GM13976 (cell line): ENCODE measurements around the gene CPED1.
A peak's percentile ranks its signal among the peaks of the same experiment; 100 is the strongest.
"Not testable (repeated sequence)": the region's sequence is repeated elsewhere in the genome, so short reads cannot be mapped to it uniquely, and the experiment has no call there.

ENCODE experiments used
- DNase-seq: peaks from one replicate; pipeline ENCODE4 v3.0.0; 2012; ENCODE audit warnings: low spot score
- CTCF ChIP-seq: IDR thresholded peaks from 2 replicates; pipeline ENCODE4 v1.5.1; 2012; ENCODE audit warnings: borderline replicate concordance, mild to moderate bottlenecking; ENCODE audit not compliant: insufficient read depth; ENCODE audit errors: extremely low read depth, missing control alignments, control extremely low read depth
- in situ Hi-C: fragments of 300-500 bp; cut with MboI; formaldehyde crosslinking; loops from one replicate; pipeline ENCODE4 v1.12.0; 2022; ENCODE audit warnings: low sequenced_read_pairs, mixed read lengths, inconsistent platforms; ENCODE audit not compliant: unreplicated experiment

Gene CPED1

GRCh38 chr7:121107923-121108498, 119.5 kb downstream of the CPED1 start:
- TF ChIP-seq CTCF = peak; percentile 65
- in situ Hi-C loops = loop anchor here (25.0 kb wide), 1 partner anchor 879 kb away; no protein-coding TSS in a partner anchor
- DNase-seq = peak; percentile 24

DNA sequence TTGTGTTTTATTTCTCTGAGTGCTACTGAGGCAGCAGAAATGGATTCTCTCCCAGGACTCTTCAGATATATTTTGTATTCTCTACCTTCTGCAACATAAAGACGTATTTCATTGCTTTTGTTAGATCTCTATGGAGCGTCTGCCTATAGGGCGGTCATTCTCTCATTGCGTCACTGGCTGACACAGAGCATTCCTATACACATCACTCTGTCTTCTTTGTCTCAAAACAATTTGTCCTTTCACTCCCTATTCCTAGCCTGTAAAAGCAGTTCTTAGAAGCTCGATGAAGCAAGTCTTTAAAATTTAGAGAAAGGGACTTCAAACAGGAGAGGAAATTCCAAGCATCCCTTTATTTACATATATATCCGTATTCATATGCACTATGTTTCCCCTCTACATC, 120.6 kb downstream of the CPED1 start:
- no peak for TF ChIP-seq CTCF
- in situ Hi-C loops = loop anchor here (25.0 kb wide), 1 partner anchor 878 kb away; no protein-coding TSS in a partner anchor
- DNase-seq = no peak

- in situ Hi-C loops = loop anchor here (25.0 kb wide), 1 partner anchor 874 kb away; no protein-coding TSS in a partner anchor
- TF ChIP-seq CTCF = no peak
Observed at GRCh38 chr7:121113288-121113687, 124.8 kb downstream of the CPED1 start.

GRCh38 chr7:121116396-121116795, 127.9 kb downstream of the CPED1 start:
- TF ChIP-seq CTCF = no peak
- DNase-seq = no peak
- in situ Hi-C loops = loop anchor here (25.0 kb wide), 1 partner anchor 871 kb away; no protein-coding TSS in a partner anchor

More at GRCh38 chr7:121113288-121113687, 124.8 kb downstream of the CPED1 start:
- no peak for DNase-seq

- DNase-seq = no peak
- no peak for TF ChIP-seq CTCF
- in situ Hi-C loops = loop anchor here (25.0 kb wide), 1 partner anchor 868 kb away; no protein-coding TSS in a partner anchor
Observed at GRCh38 chr7:121119047-121119446, 130.5 kb downstream of the CPED1 start.

DNA sequence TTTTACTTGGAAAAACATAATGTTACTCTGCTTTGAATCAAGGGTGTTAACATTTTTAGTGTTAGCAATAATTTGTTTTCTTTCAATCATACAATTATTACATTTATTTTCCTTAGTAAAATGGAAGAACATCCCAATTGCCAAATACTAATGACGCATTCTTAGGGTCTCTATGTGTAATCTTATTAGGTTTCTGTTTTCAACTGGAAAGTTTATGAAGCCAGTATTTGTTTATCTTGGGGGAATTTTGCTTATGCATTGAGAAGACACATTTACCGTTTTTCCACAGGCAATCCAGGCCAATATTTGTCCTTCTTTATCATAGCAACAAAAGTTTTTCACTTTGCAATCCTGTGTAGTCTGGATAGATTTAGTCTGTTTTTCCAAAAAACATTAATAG, 134.5 kb downstream of the CPED1 start:
- in situ Hi-C loops = loop anchor here (25.0 kb wide), 1 partner anchor 864 kb away; no protein-coding TSS in a partner anchor
- no peak for TF ChIP-seq CTCF

GRCh38 chr7:121125454-121125853, 136.9 kb downstream of the CPED1 start:
- DNase-seq = not testable (repeated sequence)
- in situ Hi-C loops = loop anchor here (25.0 kb wide), 1 partner anchor 412 kb away; no protein-coding TSS in a partner anchor

More for the DNA sequence above, 134.5 kb downstream of the CPED1 start:
- DNase-seq = no peak
